NCI-H82 (cell line): Measurements from ENCODE around the gene CLCNKA.
"Not testable (repeated sequence)": the region's sequence is repeated elsewhere in the genome, so short reads cannot be mapped to it uniquely, and the experiment has no call there.

Experiments used
- DNase-seq: peaks from one replicate; lab custom pipeline; 2025; lab: John Stamatoyannopoulos, UW

The CLCNKA gene

GRCh38 chr1:15997637-15998280 lies 24.1 kb upstream of the CLCNKA start:
- DNase-seq: no peak

GRCh38 chr1:15998929-15999328 lies 22.9 kb upstream of the CLCNKA start:
- no peak for DNase-seq

GRCh38 chr1:16001274-16001673 lies 20.6 kb upstream of the CLCNKA start:
- DNase-seq: not testable (repeated sequence)

GRCh38 chr1:16005597-16005996 lies 16.2 kb upstream of the CLCNKA start:
- DNase-seq: no peak

- DNase-seq: no peak
Measured at GRCh38 chr1:16006010-16006409, 15.8 kb upstream of the CLCNKA start.

- no peak for DNase-seq
Measured at GRCh38 chr1:16006552-16007485, 15.0 kb upstream of the CLCNKA start.

GRCh38 chr1:16007671-16008341 lies 14.0 kb upstream of the CLCNKA start:
- DNase-seq: no peak

GRCh38 chr1:16009030-16009460 lies 12.8 kb upstream of the CLCNKA start:
- peak; percentile 92 for DNase-seq

- DNase-seq: no peak
Measured at GRCh38 chr1:16009678-16010077, 12.2 kb upstream of the CLCNKA start.

- no peak for DNase-seq
Measured at GRCh38 chr1:16010837-16011236, 11.0 kb upstream of the CLCNKA start.

GRCh38 chr1:16011936-16012589 lies 9.8 kb upstream of the CLCNKA start:
- no peak for DNase-seq

GRCh38 chr1:16012590-16013219 lies 9.1 kb upstream of the CLCNKA start:
- peak; percentile 46 for DNase-seq

GRCh38 chr1:16013220-16013907 lies 8.5 kb upstream of the CLCNKA start:
- DNase-seq: peak; percentile 34

- no peak for DNase-seq
Measured at GRCh38 chr1:16013908-16014258, 8.0 kb upstream of the CLCNKA start.

GRCh38 chr1:16014509-16015482 lies 7.0 kb upstream of the CLCNKA start:
- no peak for DNase-seq

- DNase-seq: no peak
Measured at GRCh38 chr1:16015491-16015890, 6.3 kb upstream of the CLCNKA start.

GRCh38 chr1:16015960-16016901 lies 5.6 kb upstream of the CLCNKA start:
- DNase-seq: no peak

GRCh38 chr1:16017076-16017460 lies 4.8 kb upstream of the CLCNKA start:
- DNase-seq: no peak
